C4-2B (cell line): ENCODE measurements around the gene EMID1.

ENCODE experiments used
- CTCF ChIP-seq: fragments of 450-650 bp; conservative IDR thresholded peaks from 2 replicates; pipeline ENCODE4 v1.5.1; 2017; ENCODE audit warnings: mild to moderate bottlenecking
- ZFX ChIP-seq: fragments of 450-650 bp; IDR thresholded peaks from 2 replicates; pipeline ENCODE4 v1.6.1; 2017

- TF ChIP-seq CTCF (no peak), ZFX (no peak)
Observed at GRCh38 chr22:29219881-29220670, 14.4 kb downstream of the EMID1 start.
